GM13976 (cell line): Measurements from ENCODE around the gene DICER1.
"Not testable (repeated sequence)": the region's sequence is repeated elsewhere in the genome, so short reads cannot be mapped to it uniquely, and the experiment has no call there.

ENCODE experiments used
- DNase-seq: peaks from one replicate; pipeline ENCODE4 v3.0.0; 2012; ENCODE audit warnings: low spot score
- in situ Hi-C: fragments of 300-500 bp; cut with MboI; formaldehyde crosslinking; loops from one replicate; pipeline ENCODE4 v1.12.0; 2022; ENCODE audit warnings: low sequenced_read_pairs, mixed read lengths, inconsistent platforms; ENCODE audit not compliant: unreplicated experiment
- TF ChIP-seq, protein P1 (sequence below): IDR thresholded peaks from 2 replicates; pipeline ENCODE4 v1.5.1; 2012; ENCODE audit warnings: borderline replicate concordance, mild to moderate bottlenecking; ENCODE audit not compliant: insufficient read depth; ENCODE audit errors: extremely low read depth, missing control alignments, control extremely low read depth

The DICER1 gene

GRCh38 chr14:95157327-95158189 lies at the start of gene DICER1:
Gene DICER1 (minus strand): TSS chr14:95157529. CDS start chr14:95133458, 24,071 bp downstream.
- TF ChIP-seq, protein P1, sequence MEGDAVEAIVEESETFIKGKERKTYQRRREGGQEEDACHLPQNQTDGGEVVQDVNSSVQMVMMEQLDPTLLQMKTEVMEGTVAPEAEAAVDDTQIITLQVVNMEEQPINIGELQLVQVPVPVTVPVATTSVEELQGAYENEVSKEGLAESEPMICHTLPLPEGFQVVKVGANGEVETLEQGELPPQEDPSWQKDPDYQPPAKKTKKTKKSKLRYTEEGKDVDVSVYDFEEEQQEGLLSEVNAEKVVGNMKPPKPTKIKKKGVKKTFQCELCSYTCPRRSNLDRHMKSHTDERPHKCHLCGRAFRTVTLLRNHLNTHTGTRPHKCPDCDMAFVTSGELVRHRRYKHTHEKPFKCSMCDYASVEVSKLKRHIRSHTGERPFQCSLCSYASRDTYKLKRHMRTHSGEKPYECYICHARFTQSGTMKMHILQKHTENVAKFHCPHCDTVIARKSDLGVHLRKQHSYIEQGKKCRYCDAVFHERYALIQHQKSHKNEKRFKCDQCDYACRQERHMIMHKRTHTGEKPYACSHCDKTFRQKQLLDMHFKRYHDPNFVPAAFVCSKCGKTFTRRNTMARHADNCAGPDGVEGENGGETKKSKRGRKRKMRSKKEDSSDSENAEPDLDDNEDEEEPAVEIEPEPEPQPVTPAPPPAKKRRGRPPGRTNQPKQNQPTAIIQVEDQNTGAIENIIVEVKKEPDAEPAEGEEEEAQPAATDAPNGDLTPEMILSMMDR = no peak

GRCh38 chr14:95206534-95206933 lies 49.2 kb upstream of the DICER1 start:
- TF ChIP-seq, protein P1 = no peak
- in situ Hi-C loops = no loop called here
- no peak for DNase-seq

More at GRCh38 chr14:95157327-95158189, at the start of gene DICER1:
- DNase-seq = peak; percentile 99
- in situ Hi-C loops = no loop called here

GRCh38 chr14:95204705-95205104 lies 47.4 kb upstream of the DICER1 start:
- TF ChIP-seq, protein P1 = no peak
- in situ Hi-C loops = no loop called here
- no peak for DNase-seq

DNA sequence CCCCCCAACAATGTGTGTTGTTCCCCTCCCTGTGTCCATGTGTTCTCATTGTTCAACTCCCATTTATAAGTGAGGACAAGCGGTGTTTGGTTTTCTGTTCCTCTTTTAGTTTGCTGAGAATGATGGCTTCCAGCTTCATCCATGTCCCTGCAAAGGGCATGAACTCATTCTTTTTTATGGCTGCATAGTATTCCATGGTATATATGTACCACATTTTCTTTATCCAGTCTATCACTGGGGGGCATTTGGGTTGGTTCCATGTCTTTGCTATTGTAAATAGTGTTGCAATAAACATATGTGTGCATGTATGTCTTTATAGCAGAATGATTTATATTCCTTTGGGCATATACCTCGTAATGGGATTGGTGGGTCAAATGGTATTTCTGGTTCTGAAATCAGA lies 44.4 kb upstream of the DICER1 start:
- in situ Hi-C loops, DNase-seq: not testable (repeated sequence)

DNA sequence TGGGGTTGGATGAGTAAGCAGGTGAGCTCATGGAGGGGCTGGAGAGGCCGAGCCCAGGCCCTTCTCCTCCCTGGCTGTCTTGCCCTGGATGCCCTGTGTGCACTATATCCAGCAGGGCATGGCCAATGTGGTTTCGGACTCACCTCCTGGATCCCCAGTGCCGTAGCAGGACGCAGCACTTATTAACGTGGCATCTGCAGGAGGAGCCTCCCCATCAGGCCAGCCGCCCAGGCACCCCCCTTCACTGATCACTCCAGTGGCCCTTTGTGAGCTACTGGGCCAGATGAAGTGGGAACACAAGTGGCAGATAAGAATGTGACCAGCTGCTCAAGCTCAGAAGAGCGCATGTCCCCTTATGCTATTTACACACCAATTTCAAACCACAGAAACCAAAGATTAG lies 43.1 kb upstream of the DICER1 start:
- DNase-seq = no peak
- TF ChIP-seq, protein P1 = no peak
- in situ Hi-C loops = no loop called here

DNA sequence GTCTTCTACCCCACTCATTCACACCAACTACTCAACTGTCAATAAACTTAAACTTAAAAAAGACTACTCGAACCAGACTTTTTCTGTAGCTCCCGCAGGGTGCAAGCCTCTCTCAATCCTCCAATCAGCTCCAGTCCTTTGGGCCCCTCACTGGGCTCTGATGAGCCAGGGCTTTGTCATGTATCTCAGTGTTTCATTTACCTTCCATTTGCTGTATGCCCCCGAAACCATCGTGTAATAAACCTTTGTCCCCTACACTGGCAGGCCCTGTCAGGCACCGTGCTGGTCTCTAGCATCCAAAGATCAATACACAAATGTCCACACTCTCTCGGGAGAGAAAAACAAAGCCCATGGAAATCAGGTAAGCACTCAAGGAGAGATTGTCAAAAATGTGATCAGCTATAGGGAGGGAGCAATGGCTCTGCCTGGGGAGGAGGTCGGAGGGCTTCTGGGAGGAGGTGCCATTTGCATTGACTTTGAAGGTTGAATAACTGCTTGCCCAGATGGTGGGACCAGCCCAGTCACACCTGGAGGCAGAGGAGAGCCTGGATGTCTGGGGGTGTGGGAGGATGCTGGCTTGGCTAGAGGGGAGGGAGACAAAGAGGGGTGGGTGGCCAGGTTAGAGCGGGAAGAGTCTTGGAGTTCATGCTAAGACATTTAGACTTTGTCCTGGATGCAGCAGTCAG lies 42.1 kb upstream of the DICER1 start:
- TF ChIP-seq, protein P1 = no peak
- no peak for DNase-seq
- in situ Hi-C loops = loop anchor here (25.0 kb wide), 1 partner anchor 512 kb away; no protein-coding TSS in a partner anchor

DNA sequence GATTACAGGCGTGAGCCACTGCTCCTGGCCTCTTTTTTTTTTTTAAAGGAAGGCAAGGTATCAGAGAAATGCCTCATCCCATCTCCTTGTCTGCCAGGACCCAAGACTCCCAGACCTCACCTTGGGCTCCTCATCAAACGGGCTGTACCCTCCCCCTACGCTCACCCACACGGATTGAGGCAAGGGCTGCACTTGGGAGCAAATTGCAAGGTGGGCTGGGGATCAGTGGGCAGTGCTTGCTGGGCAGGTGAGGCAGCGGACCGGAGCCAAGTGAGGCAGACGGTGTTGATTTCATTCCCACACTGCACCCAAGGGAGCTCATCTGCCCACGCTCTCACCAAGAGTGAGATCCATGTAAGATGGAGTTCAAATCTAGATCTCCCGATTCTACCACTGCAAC lies 41.0 kb upstream of the DICER1 start:
- TF ChIP-seq, protein P1 = no peak
- in situ Hi-C loops = loop anchor here (25.0 kb wide), 1 partner anchor 511 kb away; no protein-coding TSS in a partner anchor
- DNase-seq = no peak
